IMR-90 (cell line): ENCODE results near the gene DCDC2B.

Source experiments
- BHLHE40 ChIP-seq: fragments of 150-350 bp; IDR thresholded peaks from 2 replicates; pipeline ENCODE4 v1.6.1; 2016; ENCODE audit warnings: mild to moderate bottlenecking, low read depth, low read length
- CTCF ChIP-seq: conservative IDR thresholded peaks from 2 replicates; pipeline ENCODE4 v1.5.1; 2012; ENCODE audit warnings: mild to moderate bottlenecking, low read depth, low read length, improper control_type of control experiment
- NFE2L2 ChIP-seq: fragments of 150-350 bp; IDR thresholded peaks from 2 replicates; pipeline ENCODE4 v1.6.1; 2016; ENCODE audit warnings: low read depth, mild to moderate bottlenecking, low read length
- POLR2A ChIP-seq: IDR thresholded peaks from 2 replicates; pipeline ENCODE4 v1.6.1; 2012; ENCODE audit warnings: mild to moderate bottlenecking, low read depth, low read length

- TF ChIP-seq CTCF (no peak), BHLHE40 (no peak), POLR2A (no peak), NFE2L2 (no peak)
These were observed 14.8 kb downstream of the DCDC2B start for GRCh38 chr1:32223683-32224082.
